Measurements from ENCODE around the gene CHD2. TPM values are rescaled to one million over a fixed set of nuclear protein-coding genes. Genes with fewer than 3 reads are reported as not detected.

CHD2 gene
- total RNA-seq, 2 experiments from 2014 or later: 164 to 185 TPM

DNA sequence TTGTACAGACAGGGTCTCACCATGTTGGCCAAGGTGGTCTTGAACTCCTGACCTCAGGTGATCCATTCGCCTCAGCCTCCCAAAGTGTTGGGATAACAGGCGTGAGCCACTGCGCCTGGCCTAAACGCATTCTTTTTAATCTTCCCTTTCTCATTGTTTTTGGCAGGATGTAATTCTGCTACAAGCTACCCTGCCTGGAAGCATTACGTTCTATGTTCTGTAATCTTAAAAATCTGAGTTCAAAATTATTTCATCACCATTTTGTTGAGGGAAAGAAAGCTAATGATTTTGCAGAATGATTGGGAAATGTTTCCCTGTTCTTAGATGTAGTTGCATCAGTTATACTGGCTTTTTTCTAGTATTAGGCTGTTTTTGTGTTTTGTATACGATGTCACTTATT lies 117.4 kb downstream of the CHD2 start:
- peaks cover 83% of the 10 kb centered on the region for H3K36me3 Mint-ChIP-seq (ENCODE audit: low read depth)
- intact Hi-C loops (cut with micrococcal nuclease): loop anchor here (1.0 kb wide), 1 partner anchor 13 kb away; no protein-coding TSS in a partner anchor
- CTCF ChIA-PET: interaction anchor here (0.7 to 2.9 kb wide), 7 partner anchors 9 to 1103 kb away, joined by 3 to 19 read pairs (median 4); no protein-coding TSS in a partner anchor
- H3K4me1 Mint-ChIP-seq (ENCODE audit: low read depth): peaks cover 58% of the 10 kb centered on the region
- no peaks in the 10 kb centered on the region for H3K9me3 Mint-ChIP-seq
- peak overlapping the region; percentile 65 for H3K27ac Mint-ChIP-seq
- no peak overlapping the region for H3K4me3 Mint-ChIP-seq
- no peak for DNase-seq
- H3K27me3 Mint-ChIP-seq (ENCODE audit: low read depth): no peaks in the 10 kb centered on the region

DNA sequence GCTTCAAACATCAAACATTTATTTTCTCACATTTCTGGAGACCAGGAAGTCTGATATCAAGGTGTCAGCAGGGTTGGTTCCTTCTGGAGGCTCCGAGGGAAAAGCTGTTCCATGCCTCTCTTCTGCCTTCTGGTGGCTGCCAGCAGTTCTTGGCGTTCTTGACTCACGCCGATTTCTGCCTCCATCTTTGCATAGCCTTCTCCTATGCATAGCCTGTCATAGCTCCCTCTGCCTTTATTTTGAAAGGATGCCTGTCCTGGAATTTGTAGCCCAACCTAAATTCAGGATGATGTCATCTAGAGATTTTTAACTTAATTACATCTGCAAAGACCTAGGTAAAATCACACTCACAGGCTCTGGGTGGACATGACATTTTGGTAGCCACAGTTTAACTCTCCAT lies 118.5 kb downstream of the CHD2 start:
- H3K9me3 Mint-ChIP-seq: no peaks in the 10 kb centered on the region
- intact Hi-C loops (cut with micrococcal nuclease): loop anchor here (2.0 kb wide), 2 partner anchors 98 to 210 kb away; no protein-coding TSS in a partner anchor

GRCh38 chr15:93019090-93019489 lies 119.0 kb downstream of the CHD2 start:
- H3K4me1 Mint-ChIP-seq (ENCODE audit: low read depth): peaks cover 74% of the 10 kb centered on the region
- no peaks in the 10 kb centered on the region for H3K27me3 Mint-ChIP-seq (ENCODE audit: low read depth)
- H3K9me3 Mint-ChIP-seq: no peaks in the 10 kb centered on the region
- H3K4me3 Mint-ChIP-seq: no peak overlapping the region
- CTCF ChIA-PET: interaction anchor here (2.3 to 2.9 kb wide), 2 partner anchors 10 to 222 kb away, joined by 12 to 19 read pairs; no protein-coding TSS in a partner anchor
- H3K27ac Mint-ChIP-seq: peak overlapping the region; percentile 65
- peak; percentile 38 for DNase-seq
- peaks cover 84% of the 10 kb centered on the region for H3K36me3 Mint-ChIP-seq (ENCODE audit: low read depth)
- intact Hi-C loops (cut with micrococcal nuclease): loop anchor here (2.0 kb wide), 2 partner anchors 98 to 210 kb away; no protein-coding TSS in a partner anchor

More for the DNA sequence above, 118.5 kb downstream of the CHD2 start:
- Mint-ChIP-seq H3K4me3 (no peak overlapping the region), H3K36me3 (ENCODE audit: low read depth) (peaks cover 84% of the 10 kb centered on the region), H3K27me3 (ENCODE audit: low read depth) (no peaks in the 10 kb centered on the region), H3K27ac (peak overlapping the region; percentile 65), H3K4me1 (ENCODE audit: low read depth) (peaks cover 69% of the 10 kb centered on the region)
- CTCF ChIA-PET: interaction anchor here (1.1 to 2.9 kb wide), 5 partner anchors 8 to 222 kb away, joined by 3 to 19 read pairs (median 6); no protein-coding TSS in a partner anchor
- no peak for DNase-seq

GRCh38 chr15:93019971-93020370 lies 119.8 kb downstream of the CHD2 start:
- no peaks in the 10 kb centered on the region for H3K9me3 Mint-ChIP-seq
- peak overlapping the region; percentile 12 for H3K27ac Mint-ChIP-seq
- H3K4me3 Mint-ChIP-seq: no peak overlapping the region
- peaks cover 86% of the 10 kb centered on the region for H3K36me3 Mint-ChIP-seq (ENCODE audit: low read depth)
- intact Hi-C loops (cut with micrococcal nuclease): loop anchor here (2.0 to 10.0 kb wide), 5 partner anchors 39 to 965 kb away; no protein-coding TSS in a partner anchor
- CTCF ChIA-PET: interaction anchor here (0.7 to 2.6 kb wide), 3 partner anchors 10 to 224 kb away, joined by 3 to 14 read pairs (median 5); no protein-coding TSS in a partner anchor
- H3K4me1 Mint-ChIP-seq (ENCODE audit: low read depth): peaks cover 83% of the 10 kb centered on the region
- no peaks in the 10 kb centered on the region for H3K27me3 Mint-ChIP-seq (ENCODE audit: low read depth)
- no peak for DNase-seq

DNA sequence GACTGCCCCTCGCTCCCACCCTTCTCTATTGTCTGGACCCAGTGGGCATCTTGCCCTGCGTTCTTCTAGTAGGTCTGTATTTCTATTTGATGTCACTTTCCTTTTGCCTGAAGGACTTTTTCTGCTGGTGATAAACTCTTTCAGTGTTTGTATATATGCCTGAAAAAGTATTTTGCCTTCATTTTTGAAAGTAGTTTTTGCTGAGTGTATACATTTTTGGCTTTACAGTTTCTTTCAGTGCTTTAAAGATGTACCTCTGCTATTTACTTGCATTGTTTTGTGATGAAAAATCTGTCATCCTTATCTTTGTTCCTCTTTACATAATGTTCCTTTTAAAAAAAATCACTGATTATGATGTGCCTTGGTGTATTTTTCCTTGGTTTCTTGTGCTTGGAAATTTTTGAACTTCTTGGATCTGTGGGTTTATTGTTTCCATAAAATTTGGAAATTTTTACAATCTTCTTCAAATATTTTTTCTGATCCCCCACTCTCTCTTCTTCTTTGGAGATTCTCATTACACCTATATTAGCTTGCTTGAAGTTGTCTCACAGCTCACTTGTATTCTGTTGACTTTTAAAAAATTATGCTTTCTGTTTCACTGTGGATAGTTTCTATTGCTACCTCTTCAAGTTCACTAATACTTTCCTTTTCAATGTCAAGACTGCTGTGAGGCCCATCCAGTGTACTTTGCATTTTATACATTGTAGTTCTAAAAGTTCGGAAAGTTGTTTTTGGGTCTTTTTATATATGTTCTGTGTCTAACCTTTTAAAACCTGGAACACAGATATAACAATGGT lies 121.0 kb downstream of the CHD2 start:
- H3K4me3 Mint-ChIP-seq: no peak overlapping the region
- intact Hi-C loops (cut with micrococcal nuclease): loop anchor here (1.0 to 10.0 kb wide), 4 partner anchors 40 to 964 kb away; no protein-coding TSS in a partner anchor
- H3K4me1 Mint-ChIP-seq (ENCODE audit: low read depth): peaks cover 91% of the 10 kb centered on the region
- H3K9me3 Mint-ChIP-seq: no peaks in the 10 kb centered on the region
- H3K27me3 Mint-ChIP-seq (ENCODE audit: low read depth): no peaks in the 10 kb centered on the region
- no peak for DNase-seq
- peak overlapping the region; percentile 81 for H3K27ac Mint-ChIP-seq
- CTCF ChIA-PET: interaction anchor here (0.6 to 2.6 kb wide), 3 partner anchors 8 to 225 kb away, joined by 3 to 14 read pairs (median 5); no protein-coding TSS in a partner anchor
- H3K36me3 Mint-ChIP-seq (ENCODE audit: low read depth): peaks cover 84% of the 10 kb centered on the region

GRCh38 chr15:93024293-93024692 lies 124.2 kb downstream of the CHD2 start:
- intact Hi-C loops (cut with micrococcal nuclease): loop anchor here (10.0 kb wide), 2 partner anchors 399 to 961 kb away; no protein-coding TSS in a partner anchor
- H3K4me1 Mint-ChIP-seq (ENCODE audit: low read depth): peaks cover 84% of the 10 kb centered on the region
- H3K27me3 Mint-ChIP-seq (ENCODE audit: low read depth): no peaks in the 10 kb centered on the region
- no peak for DNase-seq
- peaks cover 71% of the 10 kb centered on the region for H3K36me3 Mint-ChIP-seq (ENCODE audit: low read depth)
- CTCF ChIA-PET: interaction anchor here (1.0 kb wide), 2 partner anchors 10 to 12 kb away, joined by 3 read pairs; no protein-coding TSS in a partner anchor
- H3K4me3 Mint-ChIP-seq: no peak overlapping the region
- no peaks in the 10 kb centered on the region for H3K9me3 Mint-ChIP-seq
- H3K27ac Mint-ChIP-seq: peak overlapping the region; percentile 82

DNA sequence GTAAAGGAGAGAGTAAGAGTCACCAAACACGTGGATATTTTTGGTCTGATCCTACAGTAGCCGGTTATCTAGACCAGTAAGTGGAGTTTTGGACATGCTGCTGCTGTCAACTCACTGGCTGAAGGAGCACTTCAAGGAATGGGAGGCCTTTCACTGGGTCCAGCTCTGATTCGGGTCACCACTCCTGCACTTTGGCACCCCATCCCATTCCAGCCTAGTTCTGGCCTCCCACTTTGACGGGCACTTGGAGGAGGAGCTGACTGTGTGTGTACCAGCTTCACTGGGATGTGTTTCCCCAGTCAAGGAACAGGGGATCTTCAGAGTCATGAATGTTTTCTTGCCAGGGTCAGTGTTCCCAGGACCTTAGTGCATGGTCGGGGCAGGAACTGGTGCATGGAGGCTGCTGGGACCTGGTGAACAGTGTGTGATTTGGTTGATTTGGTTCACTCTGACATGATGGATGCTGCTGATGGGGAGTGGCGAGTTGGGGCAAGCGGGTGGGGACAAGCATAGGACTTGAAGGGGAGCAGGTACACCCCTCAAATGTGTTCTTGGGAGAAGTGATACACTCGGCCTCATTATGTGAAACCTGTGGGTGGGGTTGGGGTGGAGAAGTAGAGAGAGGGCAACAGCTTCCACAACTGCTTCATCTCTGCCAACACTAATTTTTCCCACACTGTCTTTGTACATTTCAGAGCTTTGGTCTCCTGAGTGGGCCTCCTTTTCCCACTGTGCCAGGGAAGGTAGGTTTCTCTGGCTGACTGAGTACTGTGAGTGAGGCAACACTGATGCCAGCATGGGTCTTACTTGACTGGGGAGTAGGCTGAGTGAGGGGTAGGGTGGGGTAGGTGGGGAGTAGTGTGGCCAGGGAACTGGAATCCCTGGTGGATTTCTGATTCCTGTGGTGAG lies 124.8 kb downstream of the CHD2 start:
- CTCF ChIA-PET: interaction anchor here (1.0 to 1.5 kb wide), 4 partner anchors 7 to 13 kb away, joined by 3 to 4 read pairs (median 3); no protein-coding TSS in a partner anchor
- peaks cover 65% of the 10 kb centered on the region for H3K36me3 Mint-ChIP-seq (ENCODE audit: low read depth)
- peaks cover 85% of the 10 kb centered on the region for H3K4me1 Mint-ChIP-seq (ENCODE audit: low read depth)
- no peak overlapping the region for H3K4me3 Mint-ChIP-seq
- H3K27me3 Mint-ChIP-seq (ENCODE audit: low read depth): no peaks in the 10 kb centered on the region
- DNase-seq: no peak
- H3K27ac Mint-ChIP-seq: peak overlapping the region; percentile 82
- no peaks in the 10 kb centered on the region for H3K9me3 Mint-ChIP-seq
- intact Hi-C loops (cut with micrococcal nuclease): loop anchor here (10.0 kb wide), 2 partner anchors 400 to 960 kb away; no protein-coding TSS in a partner anchor

DNA sequence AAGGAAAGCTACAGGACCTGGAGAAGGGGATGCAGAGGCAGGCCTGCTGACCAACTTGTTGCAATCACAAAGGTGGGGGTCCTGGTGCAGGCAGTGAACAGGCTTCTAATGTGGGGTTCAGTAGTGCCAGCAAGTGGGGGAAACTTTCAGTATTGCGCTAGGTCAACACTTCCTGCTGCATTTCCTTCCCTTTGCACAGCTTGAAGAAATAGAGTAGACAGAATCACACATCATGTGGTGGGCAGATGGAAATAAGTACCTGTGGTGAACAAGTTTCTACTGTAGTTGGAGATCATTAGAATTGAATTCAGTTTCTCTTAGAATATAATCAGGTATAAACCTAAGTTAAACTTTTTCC lies 125.5 kb downstream of the CHD2 start:
- H3K27me3 Mint-ChIP-seq (ENCODE audit: low read depth): no peaks in the 10 kb centered on the region
- H3K36me3 Mint-ChIP-seq (ENCODE audit: low read depth): peaks cover 59% of the 10 kb centered on the region
- no peak for DNase-seq
- peaks cover 83% of the 10 kb centered on the region for H3K4me1 Mint-ChIP-seq (ENCODE audit: low read depth)
- no peak overlapping the region for H3K4me3 Mint-ChIP-seq
- intact Hi-C loops (cut with micrococcal nuclease): loop anchor here (10.0 kb wide), 2 partner anchors 401 to 959 kb away; no protein-coding TSS in a partner anchor
- no peaks in the 10 kb centered on the region for H3K9me3 Mint-ChIP-seq
- peak overlapping the region; percentile 82 for H3K27ac Mint-ChIP-seq
- CTCF ChIA-PET: interaction anchor here (1.2 to 1.5 kb wide), 3 partner anchors 8 to 228 kb away, joined by 3 to 5 read pairs (median 4); no protein-coding TSS in a partner anchor

- Mint-ChIP-seq H3K4me3 (no peak overlapping the region), H3K4me1 (ENCODE audit: low read depth) (peaks cover 75% of the 10 kb centered on the region), H3K9me3 (no peaks in the 10 kb centered on the region), H3K36me3 (ENCODE audit: low read depth) (peaks cover 52% of the 10 kb centered on the region), H3K27me3 (ENCODE audit: low read depth) (no peaks in the 10 kb centered on the region), H3K27ac (peak overlapping the region; percentile 46)
- DNase-seq: no peak
- intact Hi-C loops (cut with micrococcal nuclease): loop anchor here (10.0 kb wide), 2 partner anchors 402 to 958 kb away; no protein-coding TSS in a partner anchor
- CTCF ChIA-PET: interaction anchor here (1.2 to 1.5 kb wide), 3 partner anchors 9 to 229 kb away, joined by 3 to 5 read pairs (median 4); no protein-coding TSS in a partner anchor
Measured at GRCh38 chr15:93026380-93026817, 126.3 kb downstream of the CHD2 start.

- intact Hi-C loops (cut with micrococcal nuclease): loop anchor here (10.0 kb wide), 2 partner anchors 403 to 957 kb away; no protein-coding TSS in a partner anchor
- no peak for DNase-seq
- Mint-ChIP-seq H3K27me3 (ENCODE audit: low read depth) (no peaks in the 10 kb centered on the region), H3K27ac (peak overlapping the region; percentile 46), H3K9me3 (no peaks in the 10 kb centered on the region), H3K36me3 (ENCODE audit: low read depth) (peaks cover 42% of the 10 kb centered on the region), H3K4me1 (ENCODE audit: low read depth) (peaks cover 65% of the 10 kb centered on the region), H3K4me3 (no peak overlapping the region)
- CTCF ChIA-PET: interaction anchor here (0.6 to 4.1 kb wide), 2 partner anchors 226 to 231 kb away, joined by 3 to 40 read pairs; no protein-coding TSS in a partner anchor
Measured at GRCh38 chr15:93027413-93027812, 127.3 kb downstream of the CHD2 start.

- Mint-ChIP-seq H3K4me1 (ENCODE audit: low read depth) (peaks cover 57% of the 10 kb centered on the region), H3K27ac (peak overlapping the region; percentile 59), H3K4me3 (no peak overlapping the region), H3K36me3 (ENCODE audit: low read depth) (peaks cover 34% of the 10 kb centered on the region), H3K9me3 (no peaks in the 10 kb centered on the region), H3K27me3 (ENCODE audit: low read depth) (no peaks in the 10 kb centered on the region)
- no peak for DNase-seq
- intact Hi-C loops (cut with micrococcal nuclease): loop anchor here (10.0 kb wide), 2 partner anchors 403 to 957 kb away; no protein-coding TSS in a partner anchor
- CTCF ChIA-PET: interaction anchor here (0.6 to 4.1 kb wide), 7 partner anchors 7 to 231 kb away, joined by 3 to 40 read pairs (median 9); no protein-coding TSS in a partner anchor
Measured at GRCh38 chr15:93028111-93028631, 128.0 kb downstream of the CHD2 start.

All from activated naive CD4-positive, alpha-beta T cell treated with anti-CD3 and anti-CD28 coated beads for 36 hours (primary cell).